GM20431 (cell line): ENCODE measurements around the gene TCF25.

ENCODE experiments used
- in situ Hi-C: fragments of 300-500 bp; cut with MseI, MboI; formaldehyde crosslinking; loops from one replicate; pipeline ENCODE4 v1.15.0; 2020; ENCODE audit warnings: low sequenced_read_pairs; ENCODE audit not compliant: unreplicated experiment

The TCF25 gene

DNA sequence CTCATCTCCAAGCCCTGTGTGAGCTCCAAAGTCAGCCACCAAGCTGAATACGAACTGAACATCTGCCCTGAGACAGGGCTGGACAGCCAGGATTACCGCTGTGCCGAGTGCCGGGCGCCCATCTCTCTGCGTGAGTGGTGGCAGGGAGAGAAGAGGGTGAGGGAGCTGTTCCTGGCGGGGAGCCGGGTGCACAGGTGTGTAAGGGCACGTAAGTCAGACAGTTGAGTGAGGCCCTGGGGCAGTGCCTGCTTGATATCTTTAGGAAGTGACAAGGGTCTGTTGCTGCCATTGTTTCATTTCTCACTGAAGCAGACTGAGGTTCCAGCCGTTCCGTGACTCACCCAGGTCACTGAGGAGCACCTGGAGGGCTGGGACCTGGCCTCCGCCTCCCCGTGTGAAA lies 87.6 kb downstream of the TCF25 start:
- in situ Hi-C loops = no loop called here
